HepG2 (cell line): Measurements from ENCODE around the gene MIEF1. TPM values are rescaled to one million over a fixed set of nuclear protein-coding genes. Genes with fewer than 3 reads are reported as not detected.
A peak's percentile ranks its signal among the peaks of the same experiment; 100 is the strongest.

ENCODE experiments used
- ARNT ChIP-seq: fragments of 450-650 bp; IDR thresholded peaks from 2 replicates; pipeline ENCODE4 v1.6.1; 2017
- ATF7 ChIP-seq, 2 experiments: fragments of 450-650 bp in 1 of 2; sonication (generic) in 1 of 2; formaldehyde crosslinking in 1 of 2; IDR thresholded peaks; 2 replicates each; pipeline versions ENCODE4 v1.4.0 to v1.6.1; 2016 to 2020; ENCODE audit warnings: antibody characterized with exemption in 1 of 2, mild to moderate bottlenecking in 1 of 2, missing genetic modification reagents in 1 of 2
- CBX1 ChIP-seq: IDR thresholded peaks from one replicate; pipeline ENCODE4 v1.6.1; 2016; ENCODE audit warnings: antibody characterized with exemption, low read depth
- CREB1 ChIP-seq, 2 experiments: fragments of 450-650 bp in 1 of 2; IDR thresholded peaks; 2 replicates each; pipeline ENCODE4 v1.6.1; 2016 to 2017; ENCODE audit warnings: control low read depth in 1 of 2, mild to moderate bottlenecking in 1 of 2, missing compliant biosample characterization in 1 of 2, missing genetic modification characterization in 1 of 2
- FOXC1 ChIP-seq: sonication (generic); formaldehyde crosslinking; IDR thresholded peaks from 2 replicates; pipeline ENCODE4 v1.8.0; 2022; ENCODE audit warnings: mild to moderate bottlenecking, missing genetic modification reagents, borderline replicate concordance
- HCFC1 ChIP-seq: fragments of 150-350 bp; IDR thresholded peaks from 2 replicates; pipeline ENCODE4 v1.6.1; 2014; ENCODE audit warnings: low read depth, low read length
- KLF11 ChIP-seq: IDR thresholded peaks from 2 replicates; pipeline ENCODE4 v1.6.1; 2016; ENCODE audit warnings: missing compliant biosample characterization
- MAFK ChIP-seq, 2 experiments: IDR thresholded peaks in 1 of 2; conservative IDR thresholded peaks in 1 of 2; 2 replicates each; pipeline ENCODE4 v1.6.1; 2011; ENCODE audit warnings: improper control_type of control experiment in 2 of 2, low read length in 2 of 2
- MAZ ChIP-seq, 2 experiments: sonication (generic) in 1 of 2; formaldehyde crosslinking in 1 of 2; IDR thresholded peaks; 2 replicates each; pipeline versions ENCODE4 v1.5.0 to v1.6.1; 2012 to 2020; ENCODE audit warnings: low read depth in 2 of 2, mild to moderate bottlenecking in 2 of 2, borderline replicate concordance in 1 of 2, improper control_type of control experiment in 1 of 2, low read length in 1 of 2, missing genetic modification reagents in 1 of 2, moderate library complexity in 1 of 2
- NFIB ChIP-seq: sonication (generic); formaldehyde crosslinking; IDR thresholded peaks from 2 replicates; pipeline ENCODE4 v1.9.0; 2021; ENCODE audit warnings: missing genetic modification reagents, mild to moderate bottlenecking, borderline replicate concordance
- POGZ ChIP-seq: sonication (generic); formaldehyde crosslinking; IDR thresholded peaks from 2 replicates; pipeline ENCODE4 v1.4.0; 2020; ENCODE audit warnings: mild to moderate bottlenecking, missing genetic modification reagents
- RNF2 ChIP-seq: fragments of 450-650 bp; conservative IDR thresholded peaks from 2 replicates; pipeline ENCODE4 v1.6.1; 2016; ENCODE audit warnings: low read depth
- SP5 ChIP-seq: IDR thresholded peaks from 2 replicates; pipeline ENCODE4 v1.6.1; 2016; ENCODE audit warnings: low read depth, borderline replicate concordance
- STAT5B ChIP-seq: sonication (generic); formaldehyde crosslinking; IDR thresholded peaks from 2 replicates; pipeline ENCODE4 v1.4.0; 2020; ENCODE audit warnings: missing genetic modification reagents
- TCF12 ChIP-seq, 2 experiments: fragments of 450-650 bp in 1 of 2; sonication (generic) in 1 of 2; formaldehyde crosslinking in 1 of 2; IDR thresholded peaks; 2 replicates each; pipeline versions ENCODE4 v1.6.1 to v1.8.0; 2017 to 2022; ENCODE audit warnings: antibody characterized with exemption in 1 of 2, mild to moderate bottlenecking in 1 of 2, missing genetic modification reagents in 1 of 2, moderate library complexity in 1 of 2
- ZNF17 ChIP-seq: sonication (generic); formaldehyde crosslinking; IDR thresholded peaks from 2 replicates; pipeline ENCODE4 v1.5.0; 2020; ENCODE audit warnings: mild to moderate bottlenecking, missing genetic modification reagents
- ZNF674 ChIP-seq: sonication (generic); formaldehyde crosslinking; IDR thresholded peaks from 2 replicates; pipeline ENCODE4 v1.5.0; 2020; ENCODE audit warnings: low read depth, mild to moderate bottlenecking, missing genetic modification reagents
- polyA plus RNA-seq, 8 experiments: library from polyadenylated mRNA; depleted of rRNA in 3 of 8; stranded (reverse) in 7 of 8; unstranded in 1 of 8; fragments of >200 nt; fragmentation: Illumina TruSeq in 4 of 8; extraction: Trizol in 4 of 8; gene quantifications; 2 replicates each; pipeline versions ENCODE4 v1.2.1 to v1.2.3, GENCODE V29; 2011 to 2016; ENCODE audit warnings: low read depth in 4 of 8, missing spikeins in 1 of 8, mixed read lengths in 1 of 8; ENCODE audit not compliant: insufficient read depth in 1 of 8
- total RNA-seq, 5 experiments: library from RNA; depleted of rRNA; stranded (reverse); fragments of >200 nt; fragmentation: Illumina TruSeq; extraction: Trizol; gene quantifications; 2 replicates each; pipeline ENCODE4 v1.2.3, GENCODE V29; 2016; ENCODE audit warnings: low read depth in 1 of 5
- TF ChIP-seq, protein P1 (sequence below), 2 experiments: fragments of 450-650 bp in 1 of 2; sonication (generic) in 1 of 2; formaldehyde crosslinking; IDR thresholded peaks; 2 replicates each; pipeline versions ENCODE4 v1.5.0 to v1.8.0; 2020 to 2022; ENCODE audit warnings: mild to moderate bottlenecking in 1 of 2, missing genetic modification reagents in 1 of 2
- TF ChIP-seq, protein P2 (sequence below): sonication (generic); formaldehyde crosslinking; IDR thresholded peaks from 2 replicates; pipeline ENCODE4 v1.4.0; 2020; ENCODE audit warnings: missing genetic modification reagents, mild to moderate bottlenecking, borderline replicate concordance
- TF ChIP-seq, protein P3 (sequence below): sonication (generic); formaldehyde crosslinking; IDR thresholded peaks from 2 replicates; pipeline ENCODE4 v1.4.0; 2020; ENCODE audit warnings: missing genetic modification reagents
- TF ChIP-seq, protein P4 (sequence below): sonication (generic); formaldehyde crosslinking; IDR thresholded peaks from 2 replicates; pipeline ENCODE4 v1.4.0; 2020; ENCODE audit warnings: missing genetic modification reagents
- TF ChIP-seq, protein P5 (sequence below): sonication (generic); formaldehyde crosslinking; IDR thresholded peaks from 2 replicates; pipeline ENCODE4 v1.4.0; 2020; ENCODE audit warnings: missing genetic modification reagents, borderline replicate concordance

The MIEF1 gene
- total and polyA plus RNA-seq, 2 of the 13 experiments (the other 11 are each of a cell fraction or from before 2014, with no cell fraction given): 21.7 to 34.8 TPM

DNA sequence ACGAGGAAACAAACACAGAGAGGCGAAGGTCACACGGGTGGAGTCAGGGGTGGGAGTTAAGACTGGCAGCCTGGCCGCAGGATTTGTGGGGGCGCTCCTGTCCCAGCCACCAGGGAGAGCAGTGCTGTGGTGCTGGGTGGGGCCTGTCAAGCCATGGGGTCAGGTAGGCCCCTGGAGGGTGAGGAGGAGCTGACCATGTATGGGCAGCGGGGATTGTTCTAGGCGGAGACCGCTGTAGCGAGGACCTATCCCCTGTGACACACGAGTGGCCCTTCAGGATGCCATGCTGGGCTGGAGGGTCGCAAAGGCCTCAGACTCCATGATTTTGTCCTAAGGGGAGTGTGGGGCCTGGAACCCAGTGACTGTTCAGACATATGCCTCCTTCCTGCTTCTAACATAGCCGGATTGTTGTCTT lies 32.0 kb downstream of the MIEF1 start (continued):
- TF ChIP-seq ATF7 (IDR thresholded peaks at IDR 0.05) (no peak), ATF7 (CRISPR knock-in tag; IDR thresholded peaks at IDR 0.05) (no peak), HCFC1 (no peak), TCF12 (IDR thresholded peaks at IDR 0.05) (no peak), TCF12 (CRISPR knock-in tag; IDR thresholded peaks at IDR 0.05) (no peak), POGZ (CRISPR knock-in tag) (no peak; the same call in 1 of the 2 replicates), RNF2 (no peak), ZNF17 (no peak), NFIB (CRISPR knock-in tag) (no peak), ZNF674 (no peak), SP5 (CRISPR knock-in tag) (peak; percentile 28; the same call in 1 of the 2 replicates), MAFK (conservative IDR thresholded peaks at IDR 0.05 in 1 of 2, IDR thresholded peaks at IDR 0.05 in 1 of 2; ENCODE audit: low read length in 2 of 2) (no peak), ARNT (no peak), CREB1 (IDR thresholded peaks at IDR 0.05) (no peak), CREB1 (CRISPR knock-in tag; IDR thresholded peaks at IDR 0.05) (no peak), CBX1 (no peak), MAZ (IDR thresholded peaks at IDR 0.05; ENCODE audit: borderline replicate concordance, low read depth, low read length) (no peak), MAZ (CRISPR knock-in tag; IDR thresholded peaks at IDR 0.05; ENCODE audit: low read depth) (no peak), STAT5B (CRISPR knock-in tag) (no peak), FOXC1 (CRISPR knock-in tag) (0 out of 2 replicates have a peak, but pooled peaks have one; percentile 42), KLF11 (CRISPR knock-in tag) (no peak)
- TF ChIP-seq, protein P1, sequence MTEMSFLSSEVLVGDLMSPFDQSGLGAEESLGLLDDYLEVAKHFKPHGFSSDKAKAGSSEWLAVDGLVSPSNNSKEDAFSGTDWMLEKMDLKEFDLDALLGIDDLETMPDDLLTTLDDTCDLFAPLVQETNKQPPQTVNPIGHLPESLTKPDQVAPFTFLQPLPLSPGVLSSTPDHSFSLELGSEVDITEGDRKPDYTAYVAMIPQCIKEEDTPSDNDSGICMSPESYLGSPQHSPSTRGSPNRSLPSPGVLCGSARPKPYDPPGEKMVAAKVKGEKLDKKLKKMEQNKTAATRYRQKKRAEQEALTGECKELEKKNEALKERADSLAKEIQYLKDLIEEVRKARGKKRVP (CRISPR knock-in tag; IDR thresholded peaks at IDR 0.05): no peak
- TF ChIP-seq, protein P2, sequence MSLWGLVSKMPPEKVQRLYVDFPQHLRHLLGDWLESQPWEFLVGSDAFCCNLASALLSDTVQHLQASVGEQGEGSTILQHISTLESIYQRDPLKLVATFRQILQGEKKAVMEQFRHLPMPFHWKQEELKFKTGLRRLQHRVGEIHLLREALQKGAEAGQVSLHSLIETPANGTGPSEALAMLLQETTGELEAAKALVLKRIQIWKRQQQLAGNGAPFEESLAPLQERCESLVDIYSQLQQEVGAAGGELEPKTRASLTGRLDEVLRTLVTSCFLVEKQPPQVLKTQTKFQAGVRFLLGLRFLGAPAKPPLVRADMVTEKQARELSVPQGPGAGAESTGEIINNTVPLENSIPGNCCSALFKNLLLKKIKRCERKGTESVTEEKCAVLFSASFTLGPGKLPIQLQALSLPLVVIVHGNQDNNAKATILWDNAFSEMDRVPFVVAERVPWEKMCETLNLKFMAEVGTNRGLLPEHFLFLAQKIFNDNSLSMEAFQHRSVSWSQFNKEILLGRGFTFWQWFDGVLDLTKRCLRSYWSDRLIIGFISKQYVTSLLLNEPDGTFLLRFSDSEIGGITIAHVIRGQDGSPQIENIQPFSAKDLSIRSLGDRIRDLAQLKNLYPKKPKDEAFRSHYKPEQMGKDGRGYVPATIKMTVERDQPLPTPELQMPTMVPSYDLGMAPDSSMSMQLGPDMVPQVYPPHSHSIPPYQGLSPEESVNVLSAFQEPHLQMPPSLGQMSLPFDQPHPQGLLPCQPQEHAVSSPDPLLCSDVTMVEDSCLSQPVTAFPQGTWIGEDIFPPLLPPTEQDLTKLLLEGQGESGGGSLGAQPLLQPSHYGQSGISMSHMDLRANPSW: no peak
- TF ChIP-seq, protein P3, sequence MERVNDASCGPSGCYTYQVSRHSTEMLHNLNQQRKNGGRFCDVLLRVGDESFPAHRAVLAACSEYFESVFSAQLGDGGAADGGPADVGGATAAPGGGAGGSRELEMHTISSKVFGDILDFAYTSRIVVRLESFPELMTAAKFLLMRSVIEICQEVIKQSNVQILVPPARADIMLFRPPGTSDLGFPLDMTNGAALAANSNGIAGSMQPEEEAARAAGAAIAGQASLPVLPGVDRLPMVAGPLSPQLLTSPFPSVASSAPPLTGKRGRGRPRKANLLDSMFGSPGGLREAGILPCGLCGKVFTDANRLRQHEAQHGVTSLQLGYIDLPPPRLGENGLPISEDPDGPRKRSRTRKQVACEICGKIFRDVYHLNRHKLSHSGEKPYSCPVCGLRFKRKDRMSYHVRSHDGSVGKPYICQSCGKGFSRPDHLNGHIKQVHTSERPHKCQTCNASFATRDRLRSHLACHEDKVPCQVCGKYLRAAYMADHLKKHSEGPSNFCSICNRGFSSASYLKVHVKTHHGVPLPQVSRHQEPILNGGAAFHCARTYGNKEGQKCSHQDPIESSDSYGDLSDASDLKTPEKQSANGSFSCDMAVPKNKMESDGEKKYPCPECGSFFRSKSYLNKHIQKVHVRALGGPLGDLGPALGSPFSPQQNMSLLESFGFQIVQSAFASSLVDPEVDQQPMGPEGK (CRISPR knock-in tag): peak; percentile 63; the same call in 1 of the 2 replicates
- TF ChIP-seq, protein P4, sequence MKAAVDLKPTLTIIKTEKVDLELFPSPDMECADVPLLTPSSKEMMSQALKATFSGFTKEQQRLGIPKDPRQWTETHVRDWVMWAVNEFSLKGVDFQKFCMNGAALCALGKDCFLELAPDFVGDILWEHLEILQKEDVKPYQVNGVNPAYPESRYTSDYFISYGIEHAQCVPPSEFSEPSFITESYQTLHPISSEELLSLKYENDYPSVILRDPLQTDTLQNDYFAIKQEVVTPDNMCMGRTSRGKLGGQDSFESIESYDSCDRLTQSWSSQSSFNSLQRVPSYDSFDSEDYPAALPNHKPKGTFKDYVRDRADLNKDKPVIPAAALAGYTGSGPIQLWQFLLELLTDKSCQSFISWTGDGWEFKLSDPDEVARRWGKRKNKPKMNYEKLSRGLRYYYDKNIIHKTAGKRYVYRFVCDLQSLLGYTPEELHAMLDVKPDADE (CRISPR knock-in tag): no peak
- TF ChIP-seq, protein P5, sequence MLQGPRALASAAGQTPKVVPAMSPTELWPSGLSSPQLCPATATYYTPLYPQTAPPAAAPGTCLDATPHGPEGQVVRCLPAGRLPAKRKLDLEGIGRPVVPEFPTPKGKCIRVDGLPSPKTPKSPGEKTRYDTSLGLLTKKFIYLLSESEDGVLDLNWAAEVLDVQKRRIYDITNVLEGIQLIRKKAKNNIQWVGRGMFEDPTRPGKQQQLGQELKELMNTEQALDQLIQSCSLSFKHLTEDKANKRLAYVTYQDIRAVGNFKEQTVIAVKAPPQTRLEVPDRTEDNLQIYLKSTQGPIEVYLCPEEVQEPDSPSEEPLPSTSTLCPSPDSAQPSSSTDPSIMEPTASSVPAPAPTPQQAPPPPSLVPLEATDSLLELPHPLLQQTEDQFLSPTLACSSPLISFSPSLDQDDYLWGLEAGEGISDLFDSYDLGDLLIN (CRISPR knock-in tag): no peak
